OCI-M2 (cell line): Measurements from ENCODE around the gene HIVEP3.

Experiments used
- DNase-seq: peaks from one replicate; lab custom pipeline; 2025; ENCODE audit not compliant: unreplicated experiment; lab: John Stamatoyannopoulos, UW

Gene HIVEP3

DNA sequence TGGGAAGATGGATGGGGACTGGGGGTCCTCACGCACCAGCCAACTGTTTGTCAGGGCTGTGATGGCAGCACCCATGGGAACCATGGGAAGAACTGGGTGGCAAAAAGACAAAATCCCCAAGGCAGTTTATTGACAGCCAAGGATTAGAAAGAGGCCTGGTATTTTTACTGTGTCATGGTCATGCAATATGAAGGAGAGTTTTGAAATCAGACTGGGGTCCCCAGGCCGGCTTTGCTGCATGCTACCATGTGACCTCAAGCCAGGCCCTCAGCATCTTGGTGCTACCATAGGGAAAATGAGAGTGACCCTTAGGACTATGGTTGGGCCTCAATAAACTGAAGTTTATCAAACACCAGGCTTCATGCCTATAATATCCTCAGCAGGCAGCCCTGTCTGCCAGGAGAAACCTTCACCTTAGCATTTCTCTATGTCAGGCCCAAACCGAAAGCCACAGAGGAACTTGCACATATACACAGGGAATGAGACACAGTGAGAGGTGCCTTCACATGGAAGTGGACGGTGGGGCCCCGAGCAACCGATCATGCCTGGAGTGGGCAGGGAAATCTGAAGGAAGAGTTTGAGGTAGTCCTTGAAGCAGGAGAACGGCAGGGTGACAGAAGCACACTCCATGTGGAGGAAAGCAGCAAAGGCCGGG lies 203.2 kb downstream of the HIVEP3 start:
- no peak for DNase-seq

DNA sequence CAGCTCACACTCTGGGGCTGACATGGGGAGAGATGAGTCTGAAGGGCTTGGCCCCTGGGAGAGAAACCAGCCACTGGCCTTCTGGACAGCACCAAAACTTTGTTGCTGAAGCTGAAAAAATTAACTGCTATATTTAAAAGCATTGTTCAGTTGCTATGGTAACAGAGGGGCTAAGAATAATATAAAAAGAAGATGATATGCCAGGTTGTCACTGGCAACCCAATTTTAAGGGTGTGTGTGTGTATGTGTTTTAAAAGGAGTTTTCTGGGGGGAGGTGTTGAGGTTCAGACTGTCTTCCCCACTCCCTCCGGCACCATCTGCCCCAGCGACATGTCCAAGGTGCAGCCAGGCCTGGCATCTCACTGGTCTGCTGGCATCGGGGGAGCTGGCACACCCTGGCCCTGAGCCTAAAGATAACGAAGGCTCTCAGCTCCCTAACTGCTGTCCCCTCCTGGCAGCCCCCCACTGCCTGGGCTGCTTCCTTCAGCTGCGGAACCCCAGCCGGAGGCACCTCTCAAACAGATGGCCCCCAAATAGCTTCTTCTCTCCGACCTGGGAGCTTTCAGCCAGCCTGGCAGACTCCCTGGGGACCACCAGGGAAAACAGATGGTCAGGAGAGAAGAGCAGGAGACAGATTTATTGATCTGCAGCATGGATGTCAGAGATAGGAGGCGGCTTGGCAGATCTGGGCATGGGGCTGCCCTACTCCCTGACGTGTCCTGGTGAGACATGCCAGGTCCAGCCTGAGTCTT lies 203.9 kb downstream of the HIVEP3 start:
- DNase-seq, result no peak

- no peak for DNase-seq
These were observed 205.0 kb downstream of the HIVEP3 start for GRCh38 chr1:41713557-41714327.

GRCh38 chr1:41713141-41713540 lies 205.6 kb downstream of the HIVEP3 start:
- no peak for DNase-seq

GRCh38 chr1:41712695-41713094 lies 206.0 kb downstream of the HIVEP3 start:
- no peak for DNase-seq

GRCh38 chr1:41712081-41712480 lies 206.6 kb downstream of the HIVEP3 start:
- DNase-seq, result no peak

DNA sequence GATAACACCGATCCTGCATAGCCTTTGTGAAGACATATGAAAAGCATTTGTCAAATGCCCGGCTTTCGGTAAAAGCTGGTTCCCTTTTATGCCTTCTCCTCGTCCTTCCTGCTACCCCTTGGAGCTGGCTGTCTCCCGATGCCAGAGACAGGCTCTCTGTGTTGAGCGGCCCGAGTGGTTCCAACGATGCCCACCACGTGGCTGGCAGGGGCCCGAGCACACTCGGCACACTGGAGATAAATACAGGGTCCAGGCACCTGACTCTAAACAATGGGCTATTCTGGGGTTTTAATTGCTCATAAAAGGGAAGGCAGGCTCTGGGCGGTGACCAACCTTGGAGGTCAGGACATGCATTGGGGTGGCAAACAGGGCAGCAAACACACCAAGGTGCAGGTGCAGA lies 207.1 kb downstream of the HIVEP3 start:
- DNase-seq, result no peak

DNA sequence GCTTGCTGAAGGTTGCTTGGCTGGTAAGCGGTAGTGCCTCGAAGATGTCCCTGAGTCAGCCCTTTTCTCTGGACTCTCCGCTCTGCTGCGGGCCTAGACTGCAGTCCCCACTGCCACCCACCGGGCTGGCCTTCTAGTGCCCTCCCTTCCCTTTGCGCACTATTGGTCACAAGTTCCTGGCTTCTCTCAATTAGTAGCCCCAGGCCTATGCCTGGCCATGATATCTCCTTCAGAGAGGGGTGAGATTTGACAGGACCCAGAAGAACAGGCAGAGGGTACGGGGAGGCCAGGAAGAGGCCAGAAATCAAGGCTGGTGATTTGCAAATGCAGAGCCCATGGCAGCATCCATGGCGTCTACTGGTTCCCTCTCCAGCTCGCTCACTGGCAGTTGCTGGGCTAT lies 207.7 kb downstream of the HIVEP3 start:
- DNase-seq, result no peak

- DNase-seq, result no peak
These were observed 208.8 kb downstream of the HIVEP3 start for GRCh38 chr1:41709873-41710272.

GRCh38 chr1:41709331-41709730 lies 209.4 kb downstream of the HIVEP3 start:
- no peak for DNase-seq

DNA sequence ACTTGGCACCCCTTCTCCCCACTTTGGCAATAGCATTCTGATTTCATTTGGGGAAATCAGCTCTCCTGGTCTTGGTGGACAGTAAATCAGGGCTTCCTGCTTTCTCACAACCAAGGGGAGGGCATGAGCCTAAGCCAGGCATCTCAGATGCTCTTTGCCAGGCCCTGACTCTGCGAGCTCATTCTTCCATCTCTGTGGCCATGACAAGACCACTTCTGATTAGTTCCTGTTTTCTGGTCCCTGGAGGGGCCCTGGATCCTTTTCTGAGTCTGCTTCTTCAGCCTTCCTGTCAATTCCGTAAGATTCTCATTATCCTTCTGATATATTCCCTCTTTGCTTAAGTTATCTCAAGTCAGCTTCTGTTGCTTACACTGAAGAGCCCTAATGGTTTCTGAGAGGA lies 210.4 kb downstream of the HIVEP3 start:
- DNase-seq, result no peak

GRCh38 chr1:41707793-41708192 lies 210.9 kb downstream of the HIVEP3 start:
- DNase-seq, result no peak

DNA sequence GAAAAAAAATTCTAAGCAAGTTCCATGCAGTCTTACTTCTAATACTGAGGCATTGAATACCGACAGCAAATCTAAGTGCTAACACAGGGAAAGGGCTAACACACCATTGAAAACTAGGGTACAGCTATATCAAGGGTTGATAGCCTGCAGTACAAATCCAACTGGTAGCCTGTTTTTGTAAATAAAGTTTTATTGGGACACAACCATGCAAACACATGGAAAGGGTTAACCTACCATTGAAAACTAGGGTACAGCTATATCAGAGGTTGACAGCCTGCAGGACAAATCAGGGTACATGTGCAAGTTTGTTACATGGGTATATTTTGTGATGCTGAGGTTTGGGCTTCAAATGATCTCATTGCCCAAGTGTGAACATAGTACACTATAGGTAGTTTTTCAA lies 212.9 kb downstream of the HIVEP3 start:
- DNase-seq, result no peak

DNA sequence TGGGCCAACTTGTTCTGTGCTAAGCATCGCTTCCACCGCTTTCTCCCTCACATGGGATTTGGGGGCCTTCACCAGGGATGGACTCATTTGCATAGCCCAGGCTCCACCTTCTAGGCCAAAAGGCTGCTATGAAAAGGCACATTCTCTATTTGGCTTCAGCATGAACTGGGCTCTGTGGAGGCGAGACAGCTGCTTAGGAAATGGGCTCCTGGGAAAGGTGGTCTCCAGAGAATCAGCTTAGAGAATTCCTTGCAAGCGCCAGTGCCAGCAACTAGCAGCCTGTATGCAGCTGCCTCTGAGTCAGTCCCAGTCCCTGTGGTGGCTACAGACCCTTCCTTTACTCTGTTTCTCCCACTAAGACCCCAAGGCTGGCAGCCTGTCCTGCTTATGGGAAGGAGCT lies 214.5 kb downstream of the HIVEP3 start:
- no peak for DNase-seq

DNA sequence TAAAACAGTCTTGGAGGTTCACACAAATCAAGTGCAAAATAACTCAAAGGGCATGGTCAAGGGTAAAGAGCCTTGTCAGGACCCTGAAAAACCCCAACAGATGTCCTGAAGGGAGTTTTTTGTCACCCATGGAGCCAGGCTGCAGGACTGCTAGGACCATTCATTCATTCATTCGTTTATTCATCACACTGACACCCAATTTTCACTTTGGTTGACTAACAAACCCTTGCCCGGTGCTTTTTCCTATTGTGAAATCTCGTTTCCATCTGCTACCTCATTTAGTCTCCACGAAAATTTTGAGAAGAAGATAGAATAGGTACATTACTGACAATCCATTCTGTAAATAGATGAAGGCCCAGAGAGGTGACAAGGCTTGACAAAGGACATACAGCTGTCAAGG lies 216.0 kb downstream of the HIVEP3 start:
- DNase-seq, result no peak

DNA sequence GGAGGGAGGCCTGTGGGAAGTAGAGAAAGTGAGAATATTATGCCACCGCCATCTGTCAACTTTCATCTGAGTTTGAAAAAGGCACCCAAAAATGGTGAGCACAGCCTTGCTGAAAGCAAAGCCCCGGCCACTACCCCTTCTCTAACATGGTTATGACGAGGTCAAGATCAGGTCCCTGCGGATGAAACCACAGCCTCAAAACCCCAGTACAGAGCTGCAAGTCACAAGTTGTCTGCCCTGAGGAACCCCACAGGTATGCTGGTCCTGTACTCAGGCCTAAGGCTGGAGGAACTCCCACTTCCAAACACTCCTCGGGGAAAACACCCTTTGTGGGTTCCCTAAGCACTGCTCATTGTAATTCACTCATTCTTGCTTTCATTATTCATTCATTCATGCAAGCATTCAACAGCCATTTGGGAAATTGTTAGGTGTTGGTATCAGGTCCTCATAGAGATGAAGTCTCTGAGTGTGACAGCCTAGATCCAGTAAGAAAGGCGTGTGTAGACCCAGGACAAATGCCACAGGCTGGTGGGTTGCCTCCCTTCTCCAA lies 217.7 kb downstream of the HIVEP3 start:
- DNase-seq, result no peak

DNA sequence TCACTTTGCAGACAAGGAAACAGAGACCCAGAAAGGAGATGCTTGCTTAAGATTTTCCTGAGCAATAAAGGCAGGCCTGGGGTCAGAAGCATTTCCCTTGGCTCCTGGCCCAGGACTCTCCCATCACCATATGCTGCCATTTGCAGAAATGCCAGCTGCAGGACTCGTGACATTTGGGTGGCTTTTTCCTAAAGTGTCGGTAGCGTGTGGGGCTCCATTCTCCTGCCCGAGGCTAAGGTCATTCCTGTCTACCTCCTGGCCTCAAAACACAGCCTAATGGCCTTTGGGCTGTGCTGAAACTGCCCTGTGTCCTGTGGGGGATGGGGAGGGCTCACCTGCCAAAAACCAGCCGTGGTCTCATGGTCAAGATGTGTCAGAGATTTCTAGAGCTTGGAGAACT lies 218.1 kb downstream of the HIVEP3 start:
- DNase-seq, result no peak

DNA sequence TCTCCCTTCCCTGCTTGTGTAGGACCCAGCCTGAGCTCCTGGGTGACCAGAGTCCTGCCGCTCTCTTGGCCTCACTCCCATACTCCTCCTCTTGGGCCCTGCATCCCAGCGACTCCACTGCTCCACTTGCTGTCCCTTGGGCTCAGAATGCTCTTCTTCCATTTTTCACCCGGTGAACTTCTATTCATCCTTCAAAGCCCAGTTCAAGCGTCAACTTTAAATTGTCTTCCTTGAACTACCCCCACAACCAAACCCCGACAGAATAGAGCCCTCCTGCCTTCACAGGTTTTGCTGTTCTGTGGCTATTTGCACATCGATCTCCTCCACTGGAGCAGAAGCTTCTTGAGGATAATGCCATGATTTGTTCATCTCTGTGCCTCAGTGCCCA lies 218.9 kb downstream of the HIVEP3 start:
- DNase-seq, result no peak

DNA sequence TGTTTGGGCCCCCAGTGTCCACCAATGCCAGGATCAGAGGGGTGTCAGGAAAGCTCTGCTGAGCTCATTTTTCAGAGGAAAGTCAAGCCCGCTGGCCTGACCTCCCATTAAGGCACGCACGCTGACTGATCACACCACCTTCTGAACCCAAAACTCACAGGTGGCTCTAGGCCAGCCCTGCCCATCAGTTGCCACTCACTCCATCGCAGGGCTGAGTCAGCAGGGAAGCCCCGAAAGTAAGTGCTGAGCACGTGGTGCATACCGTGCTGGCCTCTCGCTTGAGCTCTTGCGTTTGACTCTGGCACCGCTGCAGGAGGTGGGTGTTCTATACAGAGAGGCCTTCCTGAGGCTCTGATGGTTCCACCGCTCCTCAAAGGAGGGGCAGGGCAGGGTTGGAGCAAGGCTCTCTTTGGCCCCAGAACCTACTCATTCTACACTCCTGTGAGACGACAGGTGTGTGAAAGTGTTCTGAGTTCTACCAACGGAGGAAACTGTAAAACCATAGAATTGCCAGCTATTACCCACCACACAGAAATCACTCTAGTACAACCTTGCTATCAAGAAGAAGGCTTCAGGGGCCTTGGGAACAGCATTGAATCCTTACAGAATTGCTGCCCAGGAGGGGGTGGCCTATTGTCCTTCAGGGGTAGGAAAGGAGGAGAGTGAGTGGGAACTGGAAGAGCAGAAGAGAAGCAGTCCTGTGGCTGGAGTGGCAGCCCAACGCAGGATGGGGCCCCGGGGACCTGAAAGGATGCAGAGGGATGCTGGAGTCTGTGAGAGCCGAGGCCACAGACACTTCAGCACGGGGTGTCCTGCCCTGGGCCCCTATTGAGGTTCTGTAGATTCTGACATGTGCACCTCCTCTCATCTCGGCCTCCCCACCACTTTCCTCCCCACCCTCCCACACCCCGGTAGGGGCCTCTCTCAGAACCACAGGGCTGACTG lies 219.5 kb downstream of the HIVEP3 start:
- no peak for DNase-seq

DNA sequence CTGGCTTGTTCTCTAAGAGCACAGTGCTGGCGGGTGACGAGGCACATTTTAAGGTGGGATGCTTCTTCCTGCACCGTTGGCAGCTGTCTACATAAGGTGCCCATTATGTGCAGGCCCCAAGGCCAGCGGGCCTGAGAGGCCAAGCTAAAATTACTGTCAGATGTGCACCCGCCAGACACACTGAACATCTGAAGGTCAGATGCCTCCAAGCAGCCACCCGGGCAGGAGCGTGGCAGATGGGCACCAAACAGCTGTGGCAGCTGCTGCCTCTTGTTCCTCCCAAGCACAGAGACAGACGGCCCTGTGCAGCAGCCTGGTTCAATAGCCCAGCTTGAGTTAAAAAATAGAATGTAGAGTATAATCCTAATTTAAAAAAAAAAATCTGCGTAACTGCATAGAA lies 222.3 kb downstream of the HIVEP3 start:
- DNase-seq, result no peak
